Stimulated activated effector memory CD8-positive, alpha-beta T cell treated with anti-CD3 and anti-CD28 coated beads, Interleukin-12 subunit alpha, Interleukin-12 subunit beta, amount 100 ng/mL, for 72 hours (primary cell): ENCODE data around the gene OCRL.
"Not testable (repeated sequence)": the region's sequence is repeated elsewhere in the genome, so short reads cannot be mapped to it uniquely, and the experiment has no call there.

Source experiments
- ATAC-seq: fragments of 150-1000 bp; cut with Tn5 transposase; 2 replicates; pipeline ENCODE4 v1.10.0; 2021
- DNase-seq, 2 donors: peaks; one replicate each; pipeline ENCODE4 v3.0.0; 2021 to 2022; ENCODE audit warnings: low spot score in 2 of 2
- H3K27ac Mint-ChIP-seq: one replicate; pipeline ENCODE4 v1.8.0; 2022; ENCODE audit warnings: mild to moderate bottlenecking, mixed read lengths
- H3K36me3 Mint-ChIP-seq: one replicate; pipeline ENCODE4 v1.8.0; 2022; ENCODE audit warnings: mild to moderate bottlenecking, mixed read lengths
- H3K4me1 Mint-ChIP-seq: one replicate; pipeline ENCODE4 v1.8.0; 2022; ENCODE audit warnings: mixed read lengths
- H3K4me3 Mint-ChIP-seq: one replicate; pipeline ENCODE4 v1.8.0; 2022; ENCODE audit warnings: mild to moderate bottlenecking, mixed read lengths
- H3K9me3 Mint-ChIP-seq: one replicate; pipeline ENCODE4 v1.8.0; 2022; ENCODE audit warnings: mixed read lengths

The OCRL gene

GRCh38 chrX:129559783-129560182 is 19.7 kb downstream of the OCRL start:
- Mint-ChIP-seq H3K4me1 (no peaks in the 10 kb centered on the region), H3K27ac (no peak overlapping the region), H3K9me3 (no peaks in the 10 kb centered on the region), H3K4me3 (no peak overlapping the region), H3K36me3 (peaks cover 7% of the 10 kb centered on the region)
- ATAC-seq = no peak
- DNase-seq = no peak

- H3K36me3 Mint-ChIP-seq = peaks cover 7% of the 10 kb centered on the region
- ATAC-seq = no peak
- no peak for DNase-seq
- H3K27ac Mint-ChIP-seq = no peak overlapping the region
- no peak overlapping the region for H3K4me3 Mint-ChIP-seq
- no peaks in the 10 kb centered on the region for H3K9me3 Mint-ChIP-seq
- H3K4me1 Mint-ChIP-seq = peaks cover 8% of the 10 kb centered on the region
Observed at GRCh38 chrX:129561453-129561852, 21.4 kb downstream of the OCRL start.

GRCh38 chrX:129564345-129564744 is 24.3 kb downstream of the OCRL start:
- not testable (repeated sequence) for H3K4me3 Mint-ChIP-seq, H3K9me3 Mint-ChIP-seq, H3K36me3 Mint-ChIP-seq

GRCh38 chrX:129565046-129565650 is 25.1 kb downstream of the OCRL start:
- Mint-ChIP-seq H3K36me3 (peaks cover 11% of the 10 kb centered on the region), H3K27ac (no peak overlapping the region), H3K4me3 (no peak overlapping the region), H3K9me3 (no peaks in the 10 kb centered on the region), H3K4me1 (peaks cover 8% of the 10 kb centered on the region)
- no peak for ATAC-seq
- DNase-seq = no peak

More at GRCh38 chrX:129564345-129564744, 24.3 kb downstream of the OCRL start:
- DNase-seq, ATAC-seq, H3K4me1 Mint-ChIP-seq, H3K27ac Mint-ChIP-seq: not testable (repeated sequence)

GRCh38 chrX:129566073-129566472 is 26.0 kb downstream of the OCRL start:
- H3K4me1 Mint-ChIP-seq = peaks cover 8% of the 10 kb centered on the region
- H3K9me3 Mint-ChIP-seq = no peaks in the 10 kb centered on the region
- DNase-seq (no peak), ATAC-seq (no peak)
- H3K27ac Mint-ChIP-seq = no peak overlapping the region
- peaks cover 13% of the 10 kb centered on the region for H3K36me3 Mint-ChIP-seq
- H3K4me3 Mint-ChIP-seq = no peak overlapping the region

- Mint-ChIP-seq H3K4me1 (peaks cover 8% of the 10 kb centered on the region), H3K4me3 (no peak overlapping the region), H3K36me3 (peaks cover 6% of the 10 kb centered on the region), H3K9me3 (no peaks in the 10 kb centered on the region), H3K27ac (no peak overlapping the region)
- DNase-seq (no peak), ATAC-seq (no peak)
Observed at GRCh38 chrX:129568349-129568748, 28.3 kb downstream of the OCRL start.

GRCh38 chrX:129572422-129572821 is 32.4 kb downstream of the OCRL start:
- Mint-ChIP-seq H3K9me3 (no peaks in the 10 kb centered on the region), H3K4me3 (no peak overlapping the region), H3K4me1 (no peaks in the 10 kb centered on the region), H3K27ac (no peak overlapping the region), H3K36me3 (peaks cover 6% of the 10 kb centered on the region)
- DNase-seq (no peak), ATAC-seq (no peak)

GRCh38 chrX:129573652-129574051 is 33.6 kb downstream of the OCRL start:
- H3K4me3 Mint-ChIP-seq, H3K9me3 Mint-ChIP-seq, ATAC-seq, H3K36me3 Mint-ChIP-seq, H3K27ac Mint-ChIP-seq, H3K4me1 Mint-ChIP-seq, DNase-seq: not testable (repeated sequence)

GRCh38 chrX:129574214-129574613 is 34.2 kb downstream of the OCRL start:
- ATAC-seq (no peak), DNase-seq (no peak)
- no peak overlapping the region for H3K4me3 Mint-ChIP-seq
- H3K4me1 Mint-ChIP-seq = no peaks in the 10 kb centered on the region
- no peaks in the 10 kb centered on the region for H3K9me3 Mint-ChIP-seq
- peaks cover 6% of the 10 kb centered on the region for H3K36me3 Mint-ChIP-seq
- no peak overlapping the region for H3K27ac Mint-ChIP-seq

- DNase-seq = no peak
- no peaks in the 10 kb centered on the region for H3K36me3 Mint-ChIP-seq
- no peak overlapping the region for H3K4me3 Mint-ChIP-seq
Observed at GRCh38 chrX:129576539-129576938, 36.5 kb downstream of the OCRL start.

GRCh38 chrX:129577473-129577872 is 37.4 kb downstream of the OCRL start:
- H3K9me3 Mint-ChIP-seq = no peaks in the 10 kb centered on the region
- no peaks in the 10 kb centered on the region for H3K36me3 Mint-ChIP-seq
- no peaks in the 10 kb centered on the region for H3K4me1 Mint-ChIP-seq
- no peak overlapping the region for H3K4me3 Mint-ChIP-seq
- no peak for DNase-seq
- no peak for ATAC-seq
- H3K27ac Mint-ChIP-seq = no peak overlapping the region

More at GRCh38 chrX:129576539-129576938, 36.5 kb downstream of the OCRL start:
- H3K27ac Mint-ChIP-seq = no peak overlapping the region
- H3K9me3 Mint-ChIP-seq = no peaks in the 10 kb centered on the region
- no peak for ATAC-seq
- H3K4me1 Mint-ChIP-seq = no peaks in the 10 kb centered on the region

GRCh38 chrX:129577877-129578276 is 37.8 kb downstream of the OCRL start:
- no peaks in the 10 kb centered on the region for H3K9me3 Mint-ChIP-seq
- no peak overlapping the region for H3K27ac Mint-ChIP-seq
- no peaks in the 10 kb centered on the region for H3K4me1 Mint-ChIP-seq
- H3K36me3 Mint-ChIP-seq = no peaks in the 10 kb centered on the region
- DNase-seq (no peak), ATAC-seq (no peak)
- no peak overlapping the region for H3K4me3 Mint-ChIP-seq

- DNase-seq (no peak), ATAC-seq (no peak)
- no peak overlapping the region for H3K27ac Mint-ChIP-seq
- H3K9me3 Mint-ChIP-seq = no peaks in the 10 kb centered on the region
- H3K4me3 Mint-ChIP-seq = no peak overlapping the region
- H3K4me1 Mint-ChIP-seq = no peaks in the 10 kb centered on the region
- no peaks in the 10 kb centered on the region for H3K36me3 Mint-ChIP-seq
Observed at GRCh38 chrX:129581904-129582303, 41.8 kb downstream of the OCRL start.

GRCh38 chrX:129585167-129585566 is 45.1 kb downstream of the OCRL start:
- no peaks in the 10 kb centered on the region for H3K4me1 Mint-ChIP-seq
- H3K4me3 Mint-ChIP-seq = no peak overlapping the region
- no peak for ATAC-seq
- H3K36me3 Mint-ChIP-seq = no peaks in the 10 kb centered on the region
- H3K9me3 Mint-ChIP-seq = no peaks in the 10 kb centered on the region
- no peak overlapping the region for H3K27ac Mint-ChIP-seq
- no peak for DNase-seq

- ATAC-seq = no peak
- no peak for DNase-seq
- H3K4me1 Mint-ChIP-seq = no peaks in the 10 kb centered on the region
- H3K4me3 Mint-ChIP-seq = no peak overlapping the region
- no peaks in the 10 kb centered on the region for H3K9me3 Mint-ChIP-seq
- H3K27ac Mint-ChIP-seq = no peak overlapping the region
- H3K36me3 Mint-ChIP-seq = no peaks in the 10 kb centered on the region
Observed at GRCh38 chrX:129585691-129586090, 45.6 kb downstream of the OCRL start.

GRCh38 chrX:129586446-129586845 is 46.4 kb downstream of the OCRL start:
- Mint-ChIP-seq H3K4me3 (no peak overlapping the region), H3K27ac (no peak overlapping the region), H3K36me3 (no peaks in the 10 kb centered on the region), H3K9me3 (no peaks in the 10 kb centered on the region), H3K4me1 (no peaks in the 10 kb centered on the region)
- no peak for DNase-seq
- ATAC-seq = no peak

- no peak overlapping the region for H3K4me3 Mint-ChIP-seq
- no peaks in the 10 kb centered on the region for H3K4me1 Mint-ChIP-seq
- no peaks in the 10 kb centered on the region for H3K9me3 Mint-ChIP-seq
- DNase-seq (no peak), ATAC-seq (no peak)
- H3K27ac Mint-ChIP-seq = no peak overlapping the region
- no peaks in the 10 kb centered on the region for H3K36me3 Mint-ChIP-seq
Observed at GRCh38 chrX:129590596-129590995, 50.5 kb downstream of the OCRL start.
